Stomach (tissue), 9 donors: ENCODE results near the gene IGF1R. TPM values are rescaled to one million over a fixed set of nuclear protein-coding genes. Genes with fewer than 3 reads are reported as not detected.
A peak's percentile ranks its signal among the peaks of the same experiment; 100 is the strongest.

Source experiments
- DNase-seq, 2 donors: peaks; one replicate each; pipeline versions ENCODE4 v3.0.0 to v3.0.0-alpha.2; 2013 to 2019
- H3K27ac ChIP-seq, 5 donors: fragments of 200-600 bp in 4 of 5; sonication (generic) in 4 of 5; one replicate each; pipeline ENCODE4 v1.5.1; 2013 to 2019; ENCODE audit warnings: mild to moderate bottlenecking in 1 of 5, moderate library complexity in 1 of 5
- H3K27me3 ChIP-seq, 3 donors: fragments of 200-600 bp; sonication (generic); one replicate each; pipeline ENCODE4 v1.5.1; 2017 to 2019; ENCODE audit warnings: mixed run types in 1 of 3
- H3K36me3 ChIP-seq, 4 donors: fragments of 200-600 bp; sonication (generic); 1 replicate in 3 of 4; 2 replicates in 1 of 4; pipeline ENCODE4 v1.5.1; 2016 to 2019
- H3K4me1 ChIP-seq, 4 donors: fragments of 200-600 bp; sonication (generic); one replicate each; pipeline ENCODE4 v1.5.1; 2016 to 2019
- H3K4me3 ChIP-seq, 4 donors: fragments of 200-600 bp; sonication (generic) in 3 of 4; one replicate each; pipeline ENCODE4 v1.5.1; 2016 to 2019; ENCODE audit warnings: mild to moderate bottlenecking in 1 of 4
- H3K9me3 ChIP-seq, 4 donors: fragments of 200-600 bp; sonication (generic); one replicate each; pipeline ENCODE4 v1.5.1; 2016 to 2019
- CTCF ChIP-seq, 7 experiments: fragments of 450-650 bp in 4 of 7; fragments of 200-600 bp in 3 of 7; sonication (generic) in 3 of 7; IDR thresholded peaks; one replicate each; pipeline ENCODE4 v1.5.1; 2016 to 2019; ENCODE audit warnings: antibody characterized with exemption in 7 of 7, control low read depth in 2 of 7, mild to moderate bottlenecking in 1 of 7
- EP300 ChIP-seq: sonication (generic); formaldehyde crosslinking; IDR thresholded peaks from one replicate; pipeline ENCODE4 v1.6.1; 2017; ENCODE audit warnings: antibody characterized with exemption
- POLR2A ChIP-seq, 4 donors: fragments of 450-650 bp; IDR thresholded peaks; one replicate each; pipeline ENCODE4 v1.6.1; 2016; ENCODE audit warnings: antibody characterized with exemption in 4 of 4, control low read depth in 2 of 4, mild to moderate bottlenecking in 1 of 4, moderate library complexity in 1 of 4
- POLR2AphosphoS5 ChIP-seq, 3 donors: sonication (generic); formaldehyde crosslinking; IDR thresholded peaks; one replicate each; pipeline ENCODE4 v1.6.1; 2016; ENCODE audit warnings: antibody characterized with exemption in 3 of 3
- WGBS, 5 donors: extraction: QIAGEN DNeasy Blood & Tissue Kit in 3 of 5; methylation state at CpG; one replicate each; pipeline versions ENCODE4 v1.1.5 to v1.1.7; 2013 to 2018; 5-methylcytosine and 5-hydroxymethylcytosine counted together
- intact Hi-C: fragments of 100-400 bp; cut with DNase I; formaldehyde crosslinking; loops from one replicate; pipeline ENCODE4 v1.15.1; 2023; ENCODE audit warnings: low total_unique reads
- polyA plus RNA-seq, 3 donors: library from polyadenylated mRNA; stranded (reverse); fragments of 200-250 nt; gene quantifications; one replicate each; pipeline ENCODE4 v1.2.3, GENCODE V29; 2013
- total RNA-seq, 5 donors: library from RNA; depleted of rRNA; stranded (reverse); fragments of >200 nt; gene quantifications; one replicate each; pipeline versions ENCODE4 v1.1.0 to v1.2.3, GENCODE V29; 2014 to 2016
- donor health status: healthy with polysubstance abuse.
- donor health status: Bipolar disorder and iron deficiency.
- donor health status: healthy.

The IGF1R gene
- total and polyA plus RNA-seq, 8 donors: 2.3 to 131 (median 42.8) TPM

GRCh38 chr15:98746375-98747155, 98.2 kb downstream of the IGF1R start:
- Histone ChIP-seq H3K4me3 (no peak overlapping the region), H3K4me1 (peaks cover 18 to 88% (median 68%) of the 10 kb centered on the region in 4 donors), H3K27ac (peak overlapping the region in 3 of 5 donors; percentile 0 to 28 (median 4)), H3K36me3 (no peaks in the 10 kb centered on the region), H3K9me3 (no peaks in the 10 kb centered on the region), H3K27me3 (no peaks in the 10 kb centered on the region)
- intact Hi-C loops: loop anchor here (10.0 kb wide), 1 partner anchor 72 kb away; no protein-coding TSS in a partner anchor
- no peak for DNase-seq
- TF ChIP-seq POLR2A (IDR thresholded peaks at IDR 0.05) (no peak), POLR2AphosphoS5 (IDR thresholded peaks at IDR 0.05) (no peak), CTCF (IDR thresholded peaks at IDR 0.05) (no peak), EP300 (no peak)
- WGBS, 5 donors: 46 to 66% (median 48%) methylated on average over 8 of the region's 8 CpGs

- TF ChIP-seq CTCF (IDR thresholded peaks at IDR 0.05) (no peak), POLR2A (IDR thresholded peaks at IDR 0.05) (no peak)
- no peaks in the 10 kb centered on the region for H3K36me3 ChIP-seq
- no peak for DNase-seq
- H3K4me3 ChIP-seq: no peak overlapping the region
- 56 to 62% (median 58%) methylated on average over 4 of the region's 4 CpGs for WGBS, 5 donors
- H3K27ac ChIP-seq: no peak overlapping the region
- intact Hi-C loops: no loop called here
- H3K27me3 ChIP-seq: no peaks in the 10 kb centered on the region
- peaks cover 7 to 81% (median 48%) of the 10 kb centered on the region in 4 donors for H3K4me1 ChIP-seq
- H3K9me3 ChIP-seq: no peaks in the 10 kb centered on the region
Observed at GRCh38 chr15:98751767-98752166, 103.4 kb downstream of the IGF1R start.

GRCh38 chr15:98753726-98754656, 105.7 kb downstream of the IGF1R start:
- no peak for TF ChIP-seq EP300
- no peak for TF ChIP-seq CTCF (IDR thresholded peaks at IDR 0.05)
- TF ChIP-seq POLR2AphosphoS5 (IDR thresholded peaks at IDR 0.05): no peak
- TF ChIP-seq POLR2A (IDR thresholded peaks at IDR 0.05): no peak
- intact Hi-C loops: no loop called here
- Histone ChIP-seq H3K4me1 (peaks cover 7 to 64% (median 38%) of the 10 kb centered on the region in 4 donors), H3K4me3 (peak overlapping the region; percentile 24 to 36 (median 30)), H3K9me3 (no peaks in the 10 kb centered on the region), H3K36me3 (no peaks in the 10 kb centered on the region), H3K27me3 (no peaks in the 10 kb centered on the region), H3K27ac (peak overlapping the region; percentile 52 to 77 (median 72))
- WGBS, 5 donors: 7 to 31% (median 15%) methylated on average over 8 of the region's 8 CpGs
- DNase-seq: no peak

GRCh38 chr15:98754657-98755022, 106.3 kb downstream of the IGF1R start:
- intact Hi-C loops: no loop called here
- peak overlapping the region; percentile 52 to 77 (median 72) for H3K27ac ChIP-seq
- peak overlapping the region; percentile 24 to 36 (median 30) for H3K4me3 ChIP-seq
- no peaks in the 10 kb centered on the region for H3K9me3 ChIP-seq
- H3K36me3 ChIP-seq: no peaks in the 10 kb centered on the region
- WGBS, 5 donors: 66 to 80% (median 69%) methylated on average over 3 of the region's 3 CpGs
- DNase-seq: no peak
- H3K27me3 ChIP-seq: no peaks in the 10 kb centered on the region
- peaks cover 9 to 65% (median 35%) of the 10 kb centered on the region in 4 donors for H3K4me1 ChIP-seq
- TF ChIP-seq POLR2AphosphoS5 (IDR thresholded peaks at IDR 0.05) (no peak), EP300 (no peak), POLR2A (IDR thresholded peaks at IDR 0.05) (no peak), CTCF (IDR thresholded peaks at IDR 0.05) (no peak)
